K562 (cell line): ENCODE measurements around the gene YIPF5. TPM values are rescaled to one million over a fixed set of nuclear protein-coding genes. Genes with fewer than 3 reads are reported as not detected.

Experiments used
- ATAC-seq: fragments of 200-7000 bp; cut with Tn5 transposase; 3 replicates; pipeline ENCODE4 v1.9.1; 2020; ENCODE audit warnings: moderate library complexity
- BruUV-seq: library from RNA; stranded (reverse); fragments of 400-500 nt; replicated peaks from 2 replicates; lab custom pipeline; 2021; lab: Mats Ljungman, UMichigan
- CTCF ChIA-PET: fragments of 300-600 bp; formaldehyde crosslinking; extraction: SDS; loops from one replicate; lab custom pipeline; 2021; ENCODE audit warnings: low intra/inter-chr PET ratio; lab: Yijun Ruan, JAX
- POLR2A ChIA-PET: fragments of 300-600, 350-650 bp; sonication (Branson Sonifier 250); formaldehyde crosslinking; extraction: SDS; loops from one replicate; lab custom pipeline; 2021; ENCODE audit warnings: antibody characterized with exemption, inconsistent platforms; lab: Yijun Ruan, JAX
- DNase-seq, 4 experiments: peaks; one replicate each; pipeline versions ENCODE4 v3.0.0 to v3.0.0-alpha.2; 2011 to 2018; ENCODE audit warnings: low spot score in 3 of 4, mixed read lengths in 3 of 4; ENCODE audit errors: extremely low read depth in 1 of 4
- FAIRE-seq: peaks from 2 replicates; lab custom pipeline; 2011; peaks lifted over from hg19 to GRCh38; lab: Jason Lieb, UNC
- H2AFZ ChIP-seq: 2 replicates; pipeline ENCODE4 v1.6.0; 2011; ENCODE audit warnings: low read depth, low read length, control low read depth, inconsistent platforms
- H3K27ac ChIP-seq: fragments of 200-600 bp; 3 replicates; pipeline ENCODE4 v1.8.0; 2011; ENCODE audit warnings: low read depth, mild to moderate bottlenecking, control low read depth, inconsistent platforms, low read length, moderate library complexity, mixed read lengths; ENCODE audit errors: extremely low read depth
- H3K27me3 ChIP-seq, 2 experiments: fragments of 300-600 bp in 1 of 2; 2 replicates in 1 of 2; 3 replicates in 1 of 2; pipeline versions ENCODE4 v1.6.0 to v1.8.0; 2011; ENCODE audit warnings: inconsistent platforms in 2 of 2, low read length in 2 of 2, mild to moderate bottlenecking in 1 of 2, mixed read lengths in 1 of 2, moderate library complexity in 1 of 2; ENCODE audit not compliant: control insufficient read depth in 2 of 2, insufficient read depth in 2 of 2
- H3K36me3 ChIP-seq: fragments of 300-600 bp; 3 replicates; pipeline ENCODE4 v1.8.0; 2011; ENCODE audit warnings: mild to moderate bottlenecking, low read length, inconsistent platforms; ENCODE audit not compliant: control insufficient read depth, insufficient read depth
- H3K4me1 ChIP-seq, 2 experiments: fragments of 200-600 bp in 1 of 2; replicated peaks in 1 of 2; 2 replicates in 1 of 2; 3 replicates in 1 of 2; pipeline versions ENCODE4 v1.5.1 to v1.8.0; 2011; ENCODE audit warnings: inconsistent platforms in 2 of 2, low read length in 2 of 2, mild to moderate bottlenecking in 1 of 2, mixed read lengths in 1 of 2, moderate library complexity in 1 of 2; ENCODE audit not compliant: control insufficient read depth in 2 of 2, insufficient read depth in 2 of 2
- H3K4me2 ChIP-seq: 2 replicates; pipeline ENCODE4 v1.6.1; 2011; ENCODE audit warnings: low read length, control low read depth, inconsistent platforms, mixed read lengths; ENCODE audit not compliant: insufficient read depth
- H3K4me3 ChIP-seq: fragments of 200-600 bp; sonication (generic), shearing (Covaris generic); 2 replicates; pipeline ENCODE4 v1.5.1; 2016; ENCODE audit warnings: control low read depth, inconsistent platforms
- H3K79me2 ChIP-seq: fragments of 200-600 bp; 3 replicates; pipeline ENCODE4 v1.8.0; 2011; ENCODE audit warnings: low read length, inconsistent platforms; ENCODE audit not compliant: control insufficient read depth, insufficient read depth
- H3K9ac ChIP-seq, 2 experiments: 2 replicates each; pipeline versions ENCODE4 v1.6.0 to v1.6.1; 2011; ENCODE audit warnings: low read depth in 2 of 2, low read length in 2 of 2, control low read depth in 1 of 2, inconsistent platforms in 1 of 2, mild to moderate bottlenecking in 1 of 2, mixed read lengths in 1 of 2; ENCODE audit not compliant: insufficient read depth in 1 of 2
- H3K9me1 ChIP-seq: one replicate; pipeline ENCODE4 v1.6.0; 2011; ENCODE audit warnings: inconsistent platforms, mild to moderate bottlenecking, low read length, moderate library complexity; ENCODE audit not compliant: control insufficient read depth, insufficient read depth
- H3K9me3 ChIP-seq: replicated peaks from 2 replicates; pipeline ENCODE4 v1.5.1; 2011; ENCODE audit warnings: low read depth, low read length, inconsistent platforms; ENCODE audit not compliant: control insufficient read depth, insufficient read depth
- H4K20me1 ChIP-seq: replicated peaks from 2 replicates; pipeline ENCODE4 v1.6.1; 2011; ENCODE audit warnings: low read length, inconsistent platforms, mixed read lengths; ENCODE audit not compliant: control insufficient read depth, insufficient read depth
- CBFA2T2 ChIP-seq: fragments of 450-650 bp; conservative IDR thresholded peaks from 2 replicates; pipeline ENCODE4 v1.6.1; 2017; ENCODE audit warnings: mild to moderate bottlenecking
- E2F3 ChIP-seq: fragments of 250-450 bp; sonication (Bioruptor Pico); IDR thresholded peaks from 2 replicates; pipeline ENCODE4 v1.4.0; 2020; ENCODE audit warnings: mild to moderate bottlenecking
- KAT2B ChIP-seq: IDR thresholded peaks from one replicate; pipeline ENCODE4 v1.6.1; 2012; ENCODE audit warnings: low read depth, mild to moderate bottlenecking, control low read depth, inconsistent platforms, low read length, moderate library complexity
- KAT8 ChIP-seq: fragments of 450-650 bp; IDR thresholded peaks from 2 replicates; pipeline ENCODE4 v1.6.1; 2016; ENCODE audit warnings: low read depth, mild to moderate bottlenecking
- MTA1 ChIP-seq: fragments of 450-650 bp; IDR thresholded peaks from 2 replicates; pipeline ENCODE4 v1.6.1; 2017; ENCODE audit warnings: borderline replicate concordance
- MXI1 ChIP-seq: IDR thresholded peaks from 2 replicates; pipeline ENCODE4 v1.6.1; 2011; ENCODE audit warnings: low read depth, mild to moderate bottlenecking, improper control_type of control experiment, low read length
- NONO ChIP-seq, 2 experiments: fragments of 200-400 bp in 1 of 2; fragments of 450-650 bp in 1 of 2; formaldehyde crosslinking in 1 of 2; IDR thresholded peaks; 2 replicates each; pipeline ENCODE4 v1.6.1; 2017; ENCODE audit warnings: low read depth in 2 of 2, mild to moderate bottlenecking in 2 of 2, moderate library complexity in 2 of 2, low read length in 1 of 2
- POLR2H ChIP-seq: IDR thresholded peaks from 2 replicates; pipeline ENCODE4 v1.6.1; 2016; ENCODE audit warnings: missing genetic modification characterization, low read depth, mild to moderate bottlenecking, control low read depth, missing compliant biosample characterization, moderate library complexity
- RBFOX2 ChIP-seq: fragments of 200-400 bp; formaldehyde crosslinking; IDR thresholded peaks from 2 replicates; pipeline ENCODE4 v1.6.1; 2017; ENCODE audit warnings: low read depth, mild to moderate bottlenecking, low read length, moderate library complexity
- SAFB ChIP-seq: fragments of 200-400 bp; formaldehyde crosslinking; IDR thresholded peaks from 2 replicates; pipeline ENCODE4 v1.6.1; 2017; ENCODE audit warnings: low read depth, low read length, borderline replicate concordance
- ZEB2 ChIP-seq: fragments of 450-650 bp; IDR thresholded peaks from 2 replicates; pipeline ENCODE4 v1.6.1; 2016
- ZNF24 ChIP-seq: fragments of 450-650 bp; IDR thresholded peaks from 2 replicates; pipeline ENCODE4 v1.6.1; 2016
- in situ Hi-C: fragments of 300-500 bp; cut with MboI; formaldehyde crosslinking; loops from 4 replicates; pipeline ENCODE4 v1.15.0; 2018; ENCODE audit warnings: inconsistent platforms, mixed read lengths
- intact Hi-C: fragments of 100-400 bp; cut with micrococcal nuclease; formaldehyde crosslinking; loops from 2 replicates; pipeline ENCODE4 v1.14.2; 2022
- polyA plus RNA-seq, 8 experiments: library from polyadenylated mRNA; depleted of rRNA in 4 of 8; stranded (reverse) in 5 of 8; unstranded in 3 of 8; fragments of >200 nt; fragmentation: Nextera tagmentation in 2 of 8; fragmentation: Illumina TruSeq in 1 of 8; extraction: Ambion mirVana in 2 of 8; extraction: Trizol in 1 of 8; gene quantifications; 2 replicates each; pipeline versions ENCODE4 v1.2.1 to v1.2.3, GENCODE V29; 2011 to 2014; ENCODE audit warnings: inconsistent platforms in 1 of 8, missing spikeins in 1 of 8
- total RNA-seq, 7 experiments: library from RNA; depleted of rRNA in 6 of 7; stranded (reverse); fragments of >200 nt in 6 of 7; fragmentation: Illumina TruSeq in 2 of 7; extraction: Trizol in 2 of 7; gene quantifications; 2 replicates each; pipeline versions ENCODE4 v1.2.1 to v1.2.3, GENCODE V29; 2011 to 2021; ENCODE audit warnings: low replicate concordance in 1 of 7
- TF ChIP-seq, protein P1 (sequence below), 2 experiments: IDR thresholded peaks; 2 replicates each; pipeline ENCODE4 v1.6.1; 2012; ENCODE audit warnings: improper control_type of control experiment in 2 of 2, low read depth in 2 of 2, low read length in 2 of 2, borderline replicate concordance in 1 of 2
- TF ChIP-seq, protein P2 (sequence below), 3 experiments: IDR thresholded peaks in 2 of 3; conservative IDR thresholded peaks in 1 of 3; 2 replicates each; pipeline ENCODE4 v1.5.1; 2011 to 2012; ENCODE audit warnings: low read length in 3 of 3, mild to moderate bottlenecking in 3 of 3, control low read depth in 2 of 3, improper control_type of control experiment in 1 of 3, inconsistent platforms in 1 of 3, low read depth in 1 of 3, mixed read lengths in 1 of 3, moderate library complexity in 1 of 3; ENCODE audit not compliant: insufficient read depth in 2 of 3
- TF ChIP-seq, protein P3 (sequence below): sonication (generic); formaldehyde crosslinking; IDR thresholded peaks from 2 replicates; pipeline ENCODE4 v1.8.0; 2022; ENCODE audit warnings: mild to moderate bottlenecking, low read depth, missing genetic modification reagents
- TF ChIP-seq, protein P4 (sequence below): fragments of 250-450 bp; sonication (Bioruptor Pico); IDR thresholded peaks from 2 replicates; pipeline ENCODE4 v1.4.0; 2020
- TF ChIP-seq, protein P5 (sequence below): fragments of 450-650 bp; IDR thresholded peaks from 2 replicates; pipeline ENCODE4 v1.6.1; 2016; ENCODE audit warnings: missing biosample characterization, missing genetic modification characterization

The YIPF5 gene
- total and polyA plus RNA-seq, 9 of the 15 experiments (the other 6 are each of a cell fraction or from before 2014, with no cell fraction given) = 12.1 to 52.9 (median 33.7) TPM

DNA sequence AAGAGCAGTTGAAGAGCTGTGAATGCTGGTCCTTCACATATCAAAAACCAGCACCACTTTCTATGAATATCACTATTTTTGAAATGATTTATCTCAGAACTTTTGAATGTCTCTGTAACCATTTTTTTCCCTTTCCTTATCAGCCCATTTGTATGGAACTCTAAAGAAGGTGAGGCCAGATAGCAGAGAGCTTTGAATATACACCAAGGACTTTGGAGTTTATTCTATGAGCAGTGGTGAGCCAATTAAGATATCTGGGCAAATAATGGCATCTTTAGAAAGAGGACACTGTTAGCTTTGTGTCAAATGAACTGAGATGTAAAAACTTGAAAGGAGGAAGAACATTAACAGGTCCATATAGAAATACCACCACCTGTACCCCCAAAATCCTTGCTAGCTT lies 22.2 kb upstream of the YIPF5 start:
- no peaks in the 10 kb centered on the region for H3K36me3 ChIP-seq
- no peaks in the 10 kb centered on the region for H3K79me2 ChIP-seq
- DNase-seq = no peak
- ChIA-PET CTCF (interaction anchor here (0.6 kb wide), 1 partner anchor 1330 kb away, joined by 4 read pairs; no protein-coding TSS in a partner anchor), POLR2A (no interaction called here)
- H3K27ac ChIP-seq = no peak overlapping the region
- H3K4me1 ChIP-seq = no peaks in the 10 kb centered on the region
- no peak overlapping the region for H3K4me3 ChIP-seq
- no peak overlapping the region for H3K4me2 ChIP-seq
- no peaks in the 10 kb centered on the region for H3K9me1 ChIP-seq
- no TSS peak for BruUV-seq
- 0 out of 5 replicates have a peak, but pooled peaks cover 0 to 3% of the 10 kb centered on the region in 2 experiments for H3K27me3 ChIP-seq
- H2AFZ ChIP-seq = no peak overlapping the region
- intact Hi-C loops = no loop called here
- no peak for ATAC-seq
- no peak overlapping the region for H3K9ac ChIP-seq
- no peaks in the 10 kb centered on the region for H3K9me3 ChIP-seq
- no peak for FAIRE-seq
- in situ Hi-C loops = no loop called here
- H4K20me1 ChIP-seq = no peaks in the 10 kb centered on the region
- no peak for TF ChIP-seq ZNF24
- no peak for TF ChIP-seq KAT2B
- no peak for TF ChIP-seq MXI1
- no peak for TF ChIP-seq E2F3
- TF ChIP-seq, protein P1, sequence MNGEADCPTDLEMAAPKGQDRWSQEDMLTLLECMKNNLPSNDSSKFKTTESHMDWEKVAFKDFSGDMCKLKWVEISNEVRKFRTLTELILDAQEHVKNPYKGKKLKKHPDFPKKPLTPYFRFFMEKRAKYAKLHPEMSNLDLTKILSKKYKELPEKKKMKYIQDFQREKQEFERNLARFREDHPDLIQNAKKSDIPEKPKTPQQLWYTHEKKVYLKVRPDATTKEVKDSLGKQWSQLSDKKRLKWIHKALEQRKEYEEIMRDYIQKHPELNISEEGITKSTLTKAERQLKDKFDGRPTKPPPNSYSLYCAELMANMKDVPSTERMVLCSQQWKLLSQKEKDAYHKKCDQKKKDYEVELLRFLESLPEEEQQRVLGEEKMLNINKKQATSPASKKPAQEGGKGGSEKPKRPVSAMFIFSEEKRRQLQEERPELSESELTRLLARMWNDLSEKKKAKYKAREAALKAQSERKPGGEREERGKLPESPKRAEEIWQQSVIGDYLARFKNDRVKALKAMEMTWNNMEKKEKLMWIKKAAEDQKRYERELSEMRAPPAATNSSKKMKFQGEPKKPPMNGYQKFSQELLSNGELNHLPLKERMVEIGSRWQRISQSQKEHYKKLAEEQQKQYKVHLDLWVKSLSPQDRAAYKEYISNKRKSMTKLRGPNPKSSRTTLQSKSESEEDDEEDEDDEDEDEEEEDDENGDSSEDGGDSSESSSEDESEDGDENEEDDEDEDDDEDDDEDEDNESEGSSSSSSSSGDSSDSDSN (IDR thresholded peaks at IDR 0.05; ENCODE audit: borderline replicate concordance in 1 of 2, low read depth in 2 of 2, low read length in 2 of 2) = no peak
- TF ChIP-seq POLR2H (tag) = no peak
- no peak for TF ChIP-seq CBFA2T2
- TF ChIP-seq, protein P2, sequence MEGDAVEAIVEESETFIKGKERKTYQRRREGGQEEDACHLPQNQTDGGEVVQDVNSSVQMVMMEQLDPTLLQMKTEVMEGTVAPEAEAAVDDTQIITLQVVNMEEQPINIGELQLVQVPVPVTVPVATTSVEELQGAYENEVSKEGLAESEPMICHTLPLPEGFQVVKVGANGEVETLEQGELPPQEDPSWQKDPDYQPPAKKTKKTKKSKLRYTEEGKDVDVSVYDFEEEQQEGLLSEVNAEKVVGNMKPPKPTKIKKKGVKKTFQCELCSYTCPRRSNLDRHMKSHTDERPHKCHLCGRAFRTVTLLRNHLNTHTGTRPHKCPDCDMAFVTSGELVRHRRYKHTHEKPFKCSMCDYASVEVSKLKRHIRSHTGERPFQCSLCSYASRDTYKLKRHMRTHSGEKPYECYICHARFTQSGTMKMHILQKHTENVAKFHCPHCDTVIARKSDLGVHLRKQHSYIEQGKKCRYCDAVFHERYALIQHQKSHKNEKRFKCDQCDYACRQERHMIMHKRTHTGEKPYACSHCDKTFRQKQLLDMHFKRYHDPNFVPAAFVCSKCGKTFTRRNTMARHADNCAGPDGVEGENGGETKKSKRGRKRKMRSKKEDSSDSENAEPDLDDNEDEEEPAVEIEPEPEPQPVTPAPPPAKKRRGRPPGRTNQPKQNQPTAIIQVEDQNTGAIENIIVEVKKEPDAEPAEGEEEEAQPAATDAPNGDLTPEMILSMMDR (IDR thresholded peaks at IDR 0.05 in 2 of 3, conservative IDR thresholded peaks at IDR 0.05 in 1 of 3; ENCODE audit: insufficient read depth in 2 of 3, low read depth in 1 of 3, low read length in 3 of 3) = no peak
- TF ChIP-seq, protein P3, sequence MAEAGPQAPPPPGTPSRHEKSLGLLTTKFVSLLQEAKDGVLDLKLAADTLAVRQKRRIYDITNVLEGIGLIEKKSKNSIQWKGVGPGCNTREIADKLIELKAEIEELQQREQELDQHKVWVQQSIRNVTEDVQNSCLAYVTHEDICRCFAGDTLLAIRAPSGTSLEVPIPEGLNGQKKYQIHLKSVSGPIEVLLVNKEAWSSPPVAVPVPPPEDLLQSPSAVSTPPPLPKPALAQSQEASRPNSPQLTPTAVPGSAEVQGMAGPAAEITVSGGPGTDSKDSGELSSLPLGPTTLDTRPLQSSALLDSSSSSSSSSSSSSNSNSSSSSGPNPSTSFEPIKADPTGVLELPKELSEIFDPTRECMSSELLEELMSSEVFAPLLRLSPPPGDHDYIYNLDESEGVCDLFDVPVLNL (CRISPR knock-in tag) = no peak
- TF ChIP-seq MTA1 = no peak
- TF ChIP-seq, protein P4, sequence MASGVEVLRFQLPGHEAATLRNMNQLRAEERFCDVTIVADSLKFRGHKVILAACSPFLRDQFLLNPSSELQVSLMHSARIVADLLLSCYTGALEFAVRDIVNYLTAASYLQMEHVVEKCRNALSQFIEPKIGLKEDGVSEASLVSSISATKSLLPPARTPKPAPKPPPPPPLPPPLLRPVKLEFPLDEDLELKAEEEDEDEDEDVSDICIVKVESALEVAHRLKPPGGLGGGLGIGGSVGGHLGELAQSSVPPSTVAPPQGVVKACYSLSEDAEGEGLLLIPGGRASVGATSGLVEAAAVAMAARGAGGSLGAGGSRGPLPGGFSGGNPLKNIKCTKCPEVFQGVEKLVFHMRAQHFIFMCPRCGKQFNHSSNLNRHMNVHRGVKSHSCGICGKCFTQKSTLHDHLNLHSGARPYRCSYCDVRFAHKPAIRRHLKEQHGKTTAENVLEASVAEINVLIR (CRISPR knock-in tag) = no peak
- no peak for TF ChIP-seq ZEB2
- TF ChIP-seq, protein P5, sequence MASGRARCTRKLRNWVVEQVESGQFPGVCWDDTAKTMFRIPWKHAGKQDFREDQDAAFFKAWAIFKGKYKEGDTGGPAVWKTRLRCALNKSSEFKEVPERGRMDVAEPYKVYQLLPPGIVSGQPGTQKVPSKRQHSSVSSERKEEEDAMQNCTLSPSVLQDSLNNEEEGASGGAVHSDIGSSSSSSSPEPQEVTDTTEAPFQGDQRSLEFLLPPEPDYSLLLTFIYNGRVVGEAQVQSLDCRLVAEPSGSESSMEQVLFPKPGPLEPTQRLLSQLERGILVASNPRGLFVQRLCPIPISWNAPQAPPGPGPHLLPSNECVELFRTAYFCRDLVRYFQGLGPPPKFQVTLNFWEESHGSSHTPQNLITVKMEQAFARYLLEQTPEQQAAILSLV (tag) = no peak
- TF ChIP-seq SAFB = no peak
- no peak for TF ChIP-seq RBFOX2
- TF ChIP-seq NONO (IDR thresholded peaks at IDR 0.05; ENCODE audit: low read depth in 2 of 2, low read length in 1 of 2) = no peak
- no peak for TF ChIP-seq KAT8
